DOHH2 (cell line): Measurements from ENCODE around the gene CD3G.

Experiments
- H3F3A ChIP-seq: fragments of 200-600 bp; sonication (generic), shearing (Covaris generic); 2 replicates; pipeline ENCODE4 v1.6.0; 2016; ENCODE audit warnings: antibody characterized with exemption, mild to moderate bottlenecking; ENCODE audit not compliant: control insufficient read depth, insufficient read depth
- H3K27ac ChIP-seq: fragments of 200-600 bp; sonication (generic); 2 replicates; pipeline ENCODE4 v1.5.1; 2014; ENCODE audit warnings: low read depth, mild to moderate bottlenecking, low read length, moderate library complexity
- H3K27me3 ChIP-seq: fragments of 200-600 bp; sonication (generic); 2 replicates; pipeline ENCODE4 v1.6.1; 2014; ENCODE audit warnings: mild to moderate bottlenecking, low read length, mixed read lengths; ENCODE audit not compliant: control insufficient read depth
- H3K36me3 ChIP-seq: fragments of 200-600 bp; sonication (generic); 2 replicates; pipeline ENCODE4 v1.6.1; 2014; ENCODE audit warnings: mild to moderate bottlenecking, low read length, moderate library complexity, mixed read lengths; ENCODE audit not compliant: control insufficient read depth
- H3K4me1 ChIP-seq: fragments of 200-600 bp; sonication (generic); 2 replicates; pipeline ENCODE4 v1.6.1; 2014; ENCODE audit warnings: mild to moderate bottlenecking, low read length, mixed read lengths; ENCODE audit not compliant: control insufficient read depth
- H3K4me2 ChIP-seq: fragments of 200-600 bp; sonication (generic); 2 replicates; pipeline ENCODE4 v1.6.0; 2014; ENCODE audit warnings: mild to moderate bottlenecking, low read length, moderate library complexity
- H3K4me3 ChIP-seq: fragments of 200-600 bp; sonication (generic); 2 replicates; pipeline ENCODE4 v1.5.1; 2014; ENCODE audit warnings: mild to moderate bottlenecking, low read length, mixed read lengths
- H3K79me2 ChIP-seq: fragments of 200-600 bp; sonication (generic); 2 replicates; pipeline ENCODE4 v1.6.1; 2014; ENCODE audit warnings: mild to moderate bottlenecking, low read length, mixed read lengths; ENCODE audit not compliant: control insufficient read depth
- H3K9me2 ChIP-seq: fragments of 200-600 bp; sonication (generic); replicated peaks from 2 replicates; pipeline ENCODE4 v1.6.1; 2014; ENCODE audit warnings: mild to moderate bottlenecking, low read length, mixed read lengths; ENCODE audit not compliant: control insufficient read depth
- H3K9me3 ChIP-seq: fragments of 200-600 bp; sonication (generic); 2 replicates; pipeline ENCODE4 v1.6.1; 2014; ENCODE audit warnings: antibody characterized with exemption, low read length, mixed read lengths; ENCODE audit not compliant: control insufficient read depth, insufficient read depth
- H4K20me1 ChIP-seq: fragments of 200-600 bp; sonication (generic); 2 replicates; pipeline ENCODE4 v1.6.0; 2014; ENCODE audit warnings: low read depth, mild to moderate bottlenecking, antibody characterized with exemption, low read length, moderate library complexity; ENCODE audit not compliant: control insufficient read depth, insufficient read depth
- CTCF ChIP-seq: fragments of 200-600 bp; sonication (generic); IDR thresholded peaks from one replicate; pipeline ENCODE4 v1.5.1; 2014; ENCODE audit warnings: antibody characterized with exemption, mild to moderate bottlenecking, low read depth, low read length; ENCODE audit not compliant: poor library complexity, severe bottlenecking
- EZH2phosphoT487 ChIP-seq: fragments of 200-600 bp; sonication (generic); IDR thresholded peaks from 2 replicates; pipeline ENCODE4 v1.6.1; 2017; ENCODE audit warnings: borderline replicate concordance, mild to moderate bottlenecking, antibody characterized with exemption, low read length, moderate library complexity, mixed read lengths

CD3G gene

GRCh38 chr11:118319337-118319707, 24.8 kb upstream of the CD3G start:
- Histone ChIP-seq H3K9me2 (no peaks in the 10 kb centered on the region), H3K79me2 (peaks cover 5% of the 10 kb centered on the region; the same call in 1 of the 2 replicates), H3F3A (peaks cover 64% of the 10 kb centered on the region), H4K20me1 (no peaks in the 10 kb centered on the region), H3K36me3 (peaks cover 4% of the 10 kb centered on the region; the same call in 1 of the 2 replicates), H3K4me3 (peak overlapping the region; percentile 45), H3K9me3 (no peaks in the 10 kb centered on the region), H3K4me1 (peaks cover 83% of the 10 kb centered on the region), H3K27ac (peak overlapping the region; percentile 100), H3K27me3 (no peaks in the 10 kb centered on the region), H3K4me2 (peak overlapping the region; percentile 61)
- TF ChIP-seq CTCF (no peak), EZH2phosphoT487 (no peak)

GRCh38 chr11:118320515-118320914, 23.6 kb upstream of the CD3G start:
- Histone ChIP-seq H3K36me3 (peaks cover 4% of the 10 kb centered on the region; the same call in 1 of the 2 replicates), H3K9me2 (no peaks in the 10 kb centered on the region), H4K20me1 (no peaks in the 10 kb centered on the region), H3K4me2 (peak overlapping the region; percentile 61), H3K4me3 (no peak overlapping the region), H3K9me3 (no peaks in the 10 kb centered on the region), H3F3A (peaks cover 57% of the 10 kb centered on the region), H3K4me1 (peaks cover 71% of the 10 kb centered on the region), H3K79me2 (no peaks in the 10 kb centered on the region), H3K27ac (peak overlapping the region; percentile 100), H3K27me3 (no peaks in the 10 kb centered on the region)
- TF ChIP-seq EZH2phosphoT487 (no peak), CTCF (no peak)

- Histone ChIP-seq H3K4me3 (peak overlapping the region; percentile 33), H3K27me3 (no peaks in the 10 kb centered on the region), H3K4me2 (peak overlapping the region; percentile 57), H3K9me2 (no peaks in the 10 kb centered on the region), H3K27ac (peak overlapping the region; percentile 100), H3F3A (peaks cover 48% of the 10 kb centered on the region), H3K4me1 (peaks cover 62% of the 10 kb centered on the region), H3K36me3 (no peaks in the 10 kb centered on the region), H3K9me3 (no peaks in the 10 kb centered on the region), H3K79me2 (no peaks in the 10 kb centered on the region), H4K20me1 (no peaks in the 10 kb centered on the region)
- TF ChIP-seq CTCF (no peak), EZH2phosphoT487 (no peak)
Observed at GRCh38 chr11:118321386-118322082, 22.6 kb upstream of the CD3G start.
